HG02981 (cell line): Measurements from ENCODE around the gene SRR.
"Not testable (repeated sequence)": the region's sequence is repeated elsewhere in the genome, so short reads cannot be mapped to it uniquely, and the experiment has no call there.

ENCODE experiments used
- ATAC-seq: cut with Tn5 transposase; IDR thresholded peaks from one replicate; pipeline ENCODE4 v1.9.1; 2021; ENCODE audit warnings: mild to moderate bottlenecking, moderate library complexity; ENCODE audit not compliant: unreplicated experiment

SRR gene, protein sequence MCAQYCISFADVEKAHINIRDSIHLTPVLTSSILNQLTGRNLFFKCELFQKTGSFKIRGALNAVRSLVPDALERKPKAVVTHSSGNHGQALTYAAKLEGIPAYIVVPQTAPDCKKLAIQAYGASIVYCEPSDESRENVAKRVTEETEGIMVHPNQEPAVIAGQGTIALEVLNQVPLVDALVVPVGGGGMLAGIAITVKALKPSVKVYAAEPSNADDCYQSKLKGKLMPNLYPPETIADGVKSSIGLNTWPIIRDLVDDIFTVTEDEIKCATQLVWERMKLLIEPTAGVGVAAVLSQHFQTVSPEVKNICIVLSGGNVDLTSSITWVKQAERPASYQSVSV

GRCh38 chr17:2303204-2304188, at the start of gene SRR, which contains the start of gene SMG6:
Gene SRR (plus strand): TSS chr17:2303950. CDS start chr17:2315561, 11,611 bp downstream.
Gene SMG6 (minus strand): TSS chr17:2303785. CDS start chr17:2303720, 65 bp downstream.
- peak; percentile 73 for ATAC-seq

- ATAC-seq, result not testable (repeated sequence)
These were observed 44.9 kb upstream of the SRR start for GRCh38 chr17:2258830-2259229.

- peak; percentile 53 for ATAC-seq
These were observed 43.8 kb upstream of the SRR start for GRCh38 chr17:2259769-2260536.

GRCh38 chr17:2262135-2262587, 41.6 kb upstream of the SRR start:
- ATAC-seq, result no peak

DNA sequence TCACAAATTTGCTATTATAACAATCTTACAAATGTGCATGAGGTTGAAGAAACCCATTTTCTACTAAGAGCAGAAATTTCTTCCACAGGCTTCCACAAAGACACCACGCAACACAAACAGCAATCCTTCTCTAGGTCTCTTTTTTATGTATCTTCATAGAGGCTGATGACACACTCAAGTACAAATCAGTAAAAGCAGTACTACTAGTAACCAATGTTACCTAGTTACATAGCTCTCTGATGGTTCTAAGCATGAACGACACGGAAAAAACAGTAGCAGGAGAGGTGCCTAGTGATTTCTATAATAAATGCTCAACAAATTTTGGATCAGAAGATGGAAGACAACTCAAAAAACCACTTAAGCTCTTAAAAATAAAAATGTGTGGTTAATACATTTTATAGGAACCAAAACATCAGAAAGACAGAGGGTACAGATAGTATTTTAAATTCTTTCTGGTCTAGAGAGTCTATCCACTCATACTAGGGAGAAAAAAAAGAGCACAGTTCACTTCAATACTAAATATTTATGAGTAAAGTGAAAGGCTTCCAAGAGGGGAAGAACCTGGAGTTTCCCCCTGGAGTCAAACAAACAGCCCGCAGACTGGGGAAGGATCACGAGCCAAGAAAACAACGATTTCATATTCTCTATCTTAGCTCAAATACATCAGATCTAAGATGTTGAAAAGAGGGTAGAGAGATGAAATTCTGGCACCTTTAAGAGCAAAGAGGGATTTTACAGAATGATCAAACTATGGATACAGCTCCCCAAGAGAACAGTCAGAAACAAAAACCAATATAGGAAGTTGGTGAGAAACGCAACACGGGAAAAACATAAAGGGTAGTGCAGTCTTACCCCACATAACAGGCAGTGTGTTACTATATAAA, 40.3 kb upstream of the SRR start:
- ATAC-seq, result no peak

DNA sequence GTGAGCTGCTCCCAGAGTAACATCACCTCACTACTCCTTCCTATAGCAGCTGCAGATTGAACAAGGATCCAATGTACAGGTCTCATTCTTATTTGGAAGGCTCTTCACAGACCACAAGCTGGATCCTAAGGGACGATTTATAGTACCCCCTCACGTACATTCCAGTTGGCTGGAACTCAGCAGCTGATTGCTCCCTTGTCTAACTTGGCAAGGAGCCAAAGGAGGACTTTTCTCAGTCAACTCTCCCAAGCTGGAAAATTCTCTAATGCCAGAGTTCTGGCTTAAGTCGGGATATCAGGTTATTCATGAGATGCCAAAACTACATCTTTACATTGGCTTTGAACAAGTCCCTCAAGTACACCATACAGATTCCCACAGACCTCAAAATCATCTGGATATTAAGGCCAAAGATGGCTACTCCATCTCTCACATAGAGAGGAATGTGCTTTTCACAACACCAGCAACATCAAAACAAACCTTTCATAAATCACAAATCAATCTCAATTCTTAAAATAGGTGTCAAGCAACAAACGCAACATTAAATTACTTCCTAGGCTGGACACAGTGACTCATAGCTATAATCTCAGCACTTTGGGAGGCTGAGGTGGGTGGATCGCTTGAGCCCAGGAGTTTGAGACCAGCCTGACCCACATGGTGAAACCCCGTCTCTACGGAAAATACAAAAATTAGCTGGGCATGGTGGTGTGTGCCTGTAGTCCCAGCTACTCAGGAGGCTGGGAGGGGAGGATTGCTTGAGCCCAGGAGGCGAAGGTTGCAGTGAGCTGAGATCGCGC, 39.5 kb upstream of the SRR start:
- no peak for ATAC-seq

GRCh38 chr17:2265166-2265565, 38.6 kb upstream of the SRR start:
- ATAC-seq, result not testable (repeated sequence)

DNA sequence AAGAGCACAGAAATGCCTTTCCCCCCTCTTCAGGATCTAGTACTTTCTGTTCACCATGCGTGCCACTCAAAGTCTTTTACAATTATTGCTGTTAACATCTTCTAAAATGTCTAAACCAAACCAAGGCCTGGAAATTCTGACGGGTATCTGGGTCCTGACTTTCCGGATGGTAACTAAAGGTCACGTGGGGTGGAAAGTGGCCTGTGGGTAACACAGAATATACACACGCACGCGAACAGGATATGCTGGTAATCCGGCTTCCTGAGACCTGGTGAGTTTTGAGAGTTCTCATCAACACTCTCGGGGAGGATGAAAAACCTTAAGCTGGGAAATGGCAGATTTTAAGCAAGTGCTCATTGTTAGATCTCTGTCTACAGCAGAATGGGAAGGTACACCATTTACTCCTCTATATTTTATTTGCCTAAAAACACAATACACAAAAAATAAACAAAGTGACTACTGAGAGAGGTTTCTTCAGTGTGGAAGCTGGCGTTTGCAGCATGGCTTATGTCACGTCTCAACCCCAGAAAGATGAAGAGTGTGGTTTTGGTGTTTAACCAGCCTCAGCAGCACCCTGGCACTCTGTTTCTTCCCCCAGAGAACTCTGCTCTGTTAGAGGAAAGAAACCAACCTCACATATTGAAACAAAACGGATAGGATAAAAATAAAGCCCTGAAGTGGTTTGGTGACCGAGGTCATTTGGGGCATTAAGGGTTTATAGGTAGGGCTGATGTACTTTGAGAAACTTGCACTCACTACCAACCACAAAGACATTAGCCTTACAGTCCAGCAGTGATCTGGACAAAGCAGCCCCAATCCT, 37.5 kb upstream of the SRR start:
- peak; percentile 64 for ATAC-seq

DNA sequence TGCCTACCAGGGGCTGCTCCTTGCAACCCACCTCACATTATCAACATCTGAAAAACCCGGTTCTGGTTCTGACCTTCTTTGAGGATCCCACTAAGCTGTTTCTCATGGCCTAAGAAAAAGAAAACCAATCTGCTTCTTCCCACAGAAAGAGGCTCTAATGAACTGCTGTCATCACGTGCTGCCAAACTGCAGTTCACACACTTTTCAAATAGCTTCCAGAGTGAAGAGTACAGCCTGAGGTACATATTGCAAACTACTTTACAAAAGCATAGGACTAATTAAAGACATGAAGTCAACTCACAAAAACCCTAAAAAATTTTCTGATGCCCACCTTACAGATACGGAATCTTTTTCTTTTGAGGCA, 36.9 kb upstream of the SRR start:
- ATAC-seq, result peak; percentile 9

- ATAC-seq, result no peak
These were observed 36.4 kb upstream of the SRR start for GRCh38 chr17:2267354-2267753.

GRCh38 chr17:2271985-2272702, 31.6 kb upstream of the SRR start:
- ATAC-seq, result no peak

DNA sequence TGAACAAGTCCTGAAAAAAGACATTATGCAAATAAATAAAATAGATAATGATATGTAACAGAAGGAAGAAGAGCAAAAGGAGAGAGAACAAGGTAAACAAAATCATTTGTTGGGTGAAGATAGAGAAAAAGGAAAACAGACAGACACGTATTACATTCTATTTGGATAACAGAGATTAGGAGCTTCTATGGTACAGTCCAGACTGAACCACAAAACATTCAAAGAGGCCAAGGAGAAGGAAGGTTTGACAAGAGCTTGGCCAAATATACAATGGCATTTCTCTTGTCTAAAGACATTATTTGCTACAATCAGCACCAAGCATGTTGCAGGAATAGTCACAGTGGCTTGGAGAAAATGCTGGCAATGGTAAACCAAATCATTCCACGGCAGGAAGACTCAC, 29.3 kb upstream of the SRR start:
- no peak for ATAC-seq

DNA sequence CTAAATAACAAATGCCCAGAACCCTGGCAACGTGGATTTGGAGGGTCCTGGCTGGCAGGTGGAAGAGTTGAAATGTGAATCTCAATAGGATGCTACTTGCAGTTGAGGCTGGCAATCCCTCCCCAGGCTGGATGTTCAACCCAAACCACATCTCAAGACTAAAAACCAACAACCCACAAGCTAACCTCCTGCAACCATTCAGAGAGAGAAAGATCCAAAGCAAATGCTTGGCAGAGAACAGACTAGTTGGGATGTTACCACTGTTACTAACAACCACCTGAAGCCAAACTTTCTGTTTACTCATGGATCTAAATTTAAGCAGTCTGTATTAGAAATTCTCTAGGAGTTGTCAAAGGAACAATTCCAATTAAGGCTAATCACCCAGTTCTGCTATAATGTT, 28.0 kb upstream of the SRR start:
- no peak for ATAC-seq

DNA sequence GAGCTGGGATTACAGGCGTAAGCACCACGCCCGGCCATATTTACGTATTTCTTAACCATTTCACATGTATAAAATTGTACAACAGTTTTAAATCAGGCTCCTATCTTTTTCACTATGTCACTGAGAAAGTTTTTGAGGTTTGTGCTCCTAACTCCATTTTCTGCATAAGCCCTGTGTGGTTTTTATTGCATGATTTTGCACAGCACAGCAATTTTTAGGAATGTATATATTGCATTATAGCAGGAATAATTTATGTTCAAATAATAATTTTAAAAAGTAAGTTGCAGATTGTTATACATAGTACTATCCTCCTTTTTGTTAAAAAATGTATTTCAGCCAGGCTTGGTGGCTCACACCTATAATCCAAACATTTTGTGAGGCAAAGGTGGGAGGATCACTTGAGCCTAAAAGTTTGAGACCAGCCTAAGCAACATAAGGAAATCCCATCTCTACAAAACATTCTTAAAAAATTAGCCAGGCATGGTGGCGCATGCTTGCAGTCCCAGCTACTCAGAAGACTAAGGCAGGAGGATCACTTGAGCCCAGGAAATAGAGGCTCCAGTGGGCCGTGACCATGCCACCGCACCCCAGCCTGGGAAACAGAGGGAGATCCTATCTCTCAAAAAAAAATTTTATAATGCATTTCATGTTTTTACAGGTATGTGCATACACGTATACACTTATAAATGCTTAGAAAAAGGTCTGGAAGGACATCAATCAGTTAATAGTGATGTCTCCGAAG, 26.1 kb upstream of the SRR start:
- no peak for ATAC-seq

DNA sequence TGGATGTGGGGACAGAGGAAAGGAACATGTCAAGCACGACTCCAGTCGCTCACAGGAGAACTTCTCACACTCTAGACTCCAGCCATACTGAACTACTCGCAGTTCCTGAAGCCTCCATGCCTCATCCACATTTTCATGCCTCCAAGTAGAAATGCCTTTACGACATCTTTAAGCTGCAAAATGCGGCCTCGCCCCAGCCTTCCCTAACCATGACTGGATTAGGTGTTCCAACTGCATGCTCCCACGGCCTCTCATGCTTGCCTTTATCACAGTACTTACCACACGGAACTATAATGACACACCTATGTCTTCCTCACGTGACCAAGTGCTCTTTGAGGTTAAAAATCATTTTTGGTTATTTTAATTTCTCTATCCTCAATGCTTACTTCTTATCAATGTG, 24.0 kb upstream of the SRR start:
- no peak for ATAC-seq

DNA sequence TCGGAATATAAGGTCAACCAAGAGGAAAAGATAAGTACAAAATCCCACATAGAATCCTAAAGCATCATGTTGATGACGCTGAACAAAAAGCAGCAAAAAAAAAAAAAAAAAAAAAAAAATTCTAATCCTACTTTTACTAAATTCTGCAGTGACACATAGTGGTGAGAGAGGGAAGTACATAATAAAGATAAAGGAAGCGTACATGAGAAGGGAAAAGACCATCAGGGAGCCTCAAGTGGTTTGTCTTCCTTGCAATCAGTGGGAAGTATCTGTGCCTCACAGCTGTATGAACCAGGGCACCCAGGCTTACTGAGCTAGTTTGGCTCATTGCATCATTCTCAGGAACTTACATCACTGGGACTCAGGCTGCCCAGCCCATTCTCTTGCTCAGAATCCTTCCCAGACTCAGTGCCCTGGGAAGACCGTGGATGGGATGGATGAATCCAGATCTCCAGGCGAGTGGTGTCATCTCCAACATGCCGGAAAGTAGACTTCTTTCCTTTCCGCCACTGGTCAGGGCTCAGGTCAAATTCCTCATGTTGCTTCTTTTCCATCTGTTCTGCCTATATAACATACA, 21.4 kb upstream of the SRR start:
- no peak for ATAC-seq

DNA sequence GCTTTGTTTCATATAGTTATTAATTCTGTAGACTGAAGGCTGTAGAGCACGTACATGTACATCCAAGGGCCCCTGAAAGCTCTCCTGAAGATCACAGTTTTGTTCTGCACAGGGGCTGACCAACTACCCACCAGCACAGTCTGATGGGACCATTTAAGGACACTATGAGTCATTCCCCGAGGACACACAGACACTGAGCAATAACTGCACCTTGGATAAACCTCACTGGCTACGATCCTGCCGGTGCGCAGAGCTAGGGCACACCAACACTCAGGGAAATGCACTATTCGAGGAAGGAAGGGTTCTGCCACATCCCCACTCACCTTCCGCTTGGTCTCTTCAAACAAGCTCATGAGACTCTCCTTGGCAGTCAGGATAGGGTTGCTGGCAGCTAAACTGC, 20.4 kb upstream of the SRR start:
- ATAC-seq, result no peak
